Stomach (tissue), 9 donors: Measurements from ENCODE around the gene FRMPD4. TPM values are rescaled to one million over a fixed set of nuclear protein-coding genes. Genes with fewer than 3 reads are reported as not detected.

ENCODE experiments used
- DNase-seq, 2 donors: peaks; one replicate each; pipeline versions ENCODE4 v3.0.0 to v3.0.0-alpha.2; 2013 to 2019
- H3K27ac ChIP-seq, 5 donors: fragments of 200-600 bp in 4 of 5; sonication (generic) in 4 of 5; one replicate each; pipeline ENCODE4 v1.5.1; 2013 to 2019; ENCODE audit warnings: mild to moderate bottlenecking in 1 of 5, moderate library complexity in 1 of 5
- H3K27me3 ChIP-seq, 3 donors: fragments of 200-600 bp; sonication (generic); one replicate each; pipeline ENCODE4 v1.5.1; 2017 to 2019; ENCODE audit warnings: mixed run types in 1 of 3
- H3K36me3 ChIP-seq, 4 donors: fragments of 200-600 bp; sonication (generic); 1 replicate in 3 of 4; 2 replicates in 1 of 4; pipeline ENCODE4 v1.5.1; 2016 to 2019
- H3K4me1 ChIP-seq, 4 donors: fragments of 200-600 bp; sonication (generic); one replicate each; pipeline ENCODE4 v1.5.1; 2016 to 2019
- H3K4me3 ChIP-seq, 4 donors: fragments of 200-600 bp; sonication (generic) in 3 of 4; one replicate each; pipeline ENCODE4 v1.5.1; 2016 to 2019; ENCODE audit warnings: mild to moderate bottlenecking in 1 of 4
- H3K9me3 ChIP-seq, 4 donors: fragments of 200-600 bp; sonication (generic); one replicate each; pipeline ENCODE4 v1.5.1; 2016 to 2019
- EP300 ChIP-seq: sonication (generic); formaldehyde crosslinking; IDR thresholded peaks from one replicate; pipeline ENCODE4 v1.6.1; 2017; ENCODE audit warnings: antibody characterized with exemption
- POLR2A ChIP-seq, 4 donors: fragments of 450-650 bp; IDR thresholded peaks; one replicate each; pipeline ENCODE4 v1.6.1; 2016; ENCODE audit warnings: antibody characterized with exemption in 4 of 4, control low read depth in 2 of 4, mild to moderate bottlenecking in 1 of 4, moderate library complexity in 1 of 4
- POLR2AphosphoS5 ChIP-seq, 3 donors: sonication (generic); formaldehyde crosslinking; IDR thresholded peaks; one replicate each; pipeline ENCODE4 v1.6.1; 2016; ENCODE audit warnings: antibody characterized with exemption in 3 of 3
- WGBS, 5 donors: extraction: QIAGEN DNeasy Blood & Tissue Kit in 3 of 5; methylation state at CpG; one replicate each; pipeline versions ENCODE4 v1.1.5 to v1.1.7; 2013 to 2018; 5-methylcytosine and 5-hydroxymethylcytosine counted together
- intact Hi-C: fragments of 100-400 bp; cut with DNase I; formaldehyde crosslinking; loops from one replicate; pipeline ENCODE4 v1.15.1; 2023; ENCODE audit warnings: low total_unique reads
- polyA plus RNA-seq, 3 donors: library from polyadenylated mRNA; stranded (reverse); fragments of 200-250 nt; gene quantifications; one replicate each; pipeline ENCODE4 v1.2.3, GENCODE V29; 2013
- total RNA-seq, 5 donors: library from RNA; depleted of rRNA; stranded (reverse); fragments of >200 nt; gene quantifications; one replicate each; pipeline versions ENCODE4 v1.1.0 to v1.2.3, GENCODE V29; 2014 to 2016
- TF ChIP-seq, protein P1 (sequence below), 7 experiments: fragments of 450-650 bp in 4 of 7; fragments of 200-600 bp in 3 of 7; sonication (generic) in 3 of 7; IDR thresholded peaks; one replicate each; pipeline ENCODE4 v1.5.1; 2016 to 2019; ENCODE audit warnings: antibody characterized with exemption in 7 of 7, control low read depth in 2 of 7, mild to moderate bottlenecking in 1 of 7
- donor health status: healthy with polysubstance abuse.
- donor health status: Bipolar disorder and iron deficiency.
- donor health status: healthy.

Gene FRMPD4
- total and polyA plus RNA-seq, 8 donors = 0.03 to 2.6 (median 0.55) TPM; not detected in 5

DNA sequence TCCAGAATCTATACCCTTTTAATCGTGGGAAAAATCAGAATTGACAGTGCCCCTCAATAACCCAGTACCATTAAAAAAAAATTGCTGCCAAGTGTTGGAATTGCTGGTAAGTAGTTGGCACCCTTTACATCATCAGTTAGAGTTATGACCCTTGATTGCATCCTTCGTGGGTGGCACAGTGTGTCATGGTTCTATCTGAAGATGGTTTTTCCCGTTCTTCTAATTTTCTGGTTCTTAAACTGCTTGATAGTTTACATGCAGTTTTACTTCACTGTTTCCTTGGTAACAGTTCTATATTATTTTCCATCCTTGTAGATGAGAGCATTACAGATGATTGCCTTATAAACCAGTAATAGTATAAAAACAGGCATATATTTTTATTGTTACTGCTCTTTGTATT is 3.2 kb downstream of the FRMPD4 start:
- intact Hi-C loops = no loop called here
- H3K27ac ChIP-seq = no peak overlapping the region
- DNase-seq = no peak
- TF ChIP-seq EP300 (no peak), POLR2A (IDR thresholded peaks at IDR 0.05) (no peak), POLR2AphosphoS5 (IDR thresholded peaks at IDR 0.05) (no peak)
- TF ChIP-seq, protein P1, sequence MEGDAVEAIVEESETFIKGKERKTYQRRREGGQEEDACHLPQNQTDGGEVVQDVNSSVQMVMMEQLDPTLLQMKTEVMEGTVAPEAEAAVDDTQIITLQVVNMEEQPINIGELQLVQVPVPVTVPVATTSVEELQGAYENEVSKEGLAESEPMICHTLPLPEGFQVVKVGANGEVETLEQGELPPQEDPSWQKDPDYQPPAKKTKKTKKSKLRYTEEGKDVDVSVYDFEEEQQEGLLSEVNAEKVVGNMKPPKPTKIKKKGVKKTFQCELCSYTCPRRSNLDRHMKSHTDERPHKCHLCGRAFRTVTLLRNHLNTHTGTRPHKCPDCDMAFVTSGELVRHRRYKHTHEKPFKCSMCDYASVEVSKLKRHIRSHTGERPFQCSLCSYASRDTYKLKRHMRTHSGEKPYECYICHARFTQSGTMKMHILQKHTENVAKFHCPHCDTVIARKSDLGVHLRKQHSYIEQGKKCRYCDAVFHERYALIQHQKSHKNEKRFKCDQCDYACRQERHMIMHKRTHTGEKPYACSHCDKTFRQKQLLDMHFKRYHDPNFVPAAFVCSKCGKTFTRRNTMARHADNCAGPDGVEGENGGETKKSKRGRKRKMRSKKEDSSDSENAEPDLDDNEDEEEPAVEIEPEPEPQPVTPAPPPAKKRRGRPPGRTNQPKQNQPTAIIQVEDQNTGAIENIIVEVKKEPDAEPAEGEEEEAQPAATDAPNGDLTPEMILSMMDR (IDR thresholded peaks at IDR 0.05) = no peak
- H3K36me3 ChIP-seq = no peaks in the 10 kb centered on the region
- H3K27me3 ChIP-seq = peaks cover 0 to 22% (median 15%) of the 10 kb centered on the region in 3 donors
- H3K4me1 ChIP-seq = peaks cover 0 to 6% (median 3%) of the 10 kb centered on the region in 4 donors
- H3K9me3 ChIP-seq = peaks cover 0 to 9% (median 0%) of the 10 kb centered on the region in 4 donors
- 59 to 85% (median 75%) methylated on average over 3 of the region's 3 CpGs for WGBS, 5 donors
- H3K4me3 ChIP-seq = no peak overlapping the region

- peaks cover 0 to 9% (median 0%) of the 10 kb centered on the region in 4 donors for H3K9me3 ChIP-seq
- intact Hi-C loops = no loop called here
- no peak for DNase-seq
- no peak overlapping the region for H3K4me3 ChIP-seq
- H3K27ac ChIP-seq = no peak overlapping the region
- peaks cover 0 to 6% (median 3%) of the 10 kb centered on the region in 4 donors for H3K4me1 ChIP-seq
- peaks cover 0 to 22% (median 15%) of the 10 kb centered on the region in 3 donors for H3K27me3 ChIP-seq
- 74 to 91% (median 80%) methylated on average over 4 of the region's 4 CpGs for WGBS, 5 donors
- no peaks in the 10 kb centered on the region for H3K36me3 ChIP-seq
- TF ChIP-seq POLR2AphosphoS5 (IDR thresholded peaks at IDR 0.05) = no peak
- TF ChIP-seq EP300 = no peak
- TF ChIP-seq, protein P1 (IDR thresholded peaks at IDR 0.05) = no peak
Measured at GRCh38 chrX:12142661-12143060, 4.4 kb downstream of the FRMPD4 start.

DNA sequence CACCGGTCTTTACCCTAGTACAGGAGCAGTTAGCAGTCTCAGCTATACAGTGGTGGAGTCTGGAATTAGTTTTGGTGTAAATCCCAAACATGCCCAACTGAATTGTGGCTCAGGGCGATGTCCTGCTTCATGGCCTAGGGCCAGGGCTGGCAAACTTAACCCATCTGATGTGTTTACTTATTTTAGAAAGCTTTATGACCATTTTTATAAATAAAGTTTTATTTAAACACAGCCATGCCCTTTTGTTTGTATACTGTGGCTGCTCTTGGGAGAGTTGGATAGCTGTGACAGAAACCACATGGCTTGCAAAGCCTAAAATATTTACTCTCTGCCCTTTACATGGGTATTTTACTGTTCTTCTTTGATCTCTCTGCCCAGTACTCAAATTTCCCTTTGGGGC is 7.1 kb downstream of the FRMPD4 start:
- Histone ChIP-seq H3K36me3 (no peaks in the 10 kb centered on the region), H3K9me3 (peaks cover 0 to 5% (median 0%) of the 10 kb centered on the region in 4 donors), H3K4me1 (no peaks in the 10 kb centered on the region), H3K4me3 (no peak overlapping the region), H3K27me3 (no peaks in the 10 kb centered on the region), H3K27ac (no peak overlapping the region)
- no peak for DNase-seq
- intact Hi-C loops = no loop called here
- 73 to 83% (median 81%) methylated on average over 2 of the region's 2 CpGs for WGBS, 5 donors
- no peak for TF ChIP-seq POLR2AphosphoS5 (IDR thresholded peaks at IDR 0.05)
- TF ChIP-seq EP300 = no peak

DNA sequence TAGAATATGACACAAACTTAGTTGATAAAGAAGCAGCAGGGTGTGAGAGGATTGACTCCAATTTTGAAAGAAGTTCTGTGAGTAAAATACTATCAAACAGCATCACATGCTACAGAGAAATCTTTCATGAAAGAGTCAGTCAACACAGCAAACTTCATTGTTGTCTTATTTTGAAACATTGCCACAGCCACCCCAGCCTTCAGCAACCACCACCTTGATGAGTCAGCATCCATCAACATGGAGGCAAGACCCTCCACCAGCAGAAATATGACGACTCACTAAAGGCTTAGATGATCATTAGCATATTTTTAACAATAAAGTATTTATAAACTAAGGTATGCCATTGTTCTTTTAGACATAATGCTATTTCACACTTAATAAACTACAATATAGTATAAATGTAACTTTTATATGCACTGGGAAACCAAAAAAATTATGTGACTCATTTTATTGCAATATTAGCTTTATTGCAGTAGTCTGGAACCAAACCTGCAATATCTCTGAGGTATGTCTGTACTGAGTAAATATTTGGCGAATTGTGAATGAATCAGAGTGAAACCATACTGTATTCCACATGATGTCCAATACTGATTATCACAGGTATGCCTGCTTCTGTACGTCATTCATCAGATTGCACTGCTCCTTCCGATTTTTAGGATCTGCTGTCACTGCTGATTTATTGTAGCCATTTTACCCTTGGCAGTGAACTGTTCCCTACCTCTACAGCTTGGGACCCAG is 11.6 kb downstream of the FRMPD4 start:
- no peak for DNase-seq
- no peaks in the 10 kb centered on the region for H3K36me3 ChIP-seq
- H3K27me3 ChIP-seq = no peaks in the 10 kb centered on the region
- intact Hi-C loops = no loop called here
- H3K9me3 ChIP-seq = peaks cover 0 to 5% (median 0%) of the 10 kb centered on the region in 4 donors
- no peak overlapping the region for H3K4me3 ChIP-seq
- H3K4me1 ChIP-seq = no peaks in the 10 kb centered on the region
- no peak overlapping the region for H3K27ac ChIP-seq
- no peak for TF ChIP-seq EP300
- no peak for TF ChIP-seq POLR2A (IDR thresholded peaks at IDR 0.05)
- TF ChIP-seq POLR2AphosphoS5 (IDR thresholded peaks at IDR 0.05) = no peak
- TF ChIP-seq, protein P1 (IDR thresholded peaks at IDR 0.05) = no peak
- WGBS, 5 donors = 56 to 74% (median 61%) methylated on average over 4 of the region's 4 CpGs

- H3K4me1 ChIP-seq = no peaks in the 10 kb centered on the region
- H3K36me3 ChIP-seq = no peaks in the 10 kb centered on the region
- 85 to 92% (median 89%) methylated on average over 4 of the region's 4 CpGs for WGBS, 5 donors
- TF ChIP-seq POLR2AphosphoS5 (IDR thresholded peaks at IDR 0.05) (no peak), POLR2A (IDR thresholded peaks at IDR 0.05) (no peak)
- no peak overlapping the region for H3K4me3 ChIP-seq
- H3K27me3 ChIP-seq = no peaks in the 10 kb centered on the region
- intact Hi-C loops = no loop called here
- peaks cover 0 to 5% (median 0%) of the 10 kb centered on the region in 4 donors for H3K9me3 ChIP-seq
- no peak overlapping the region for H3K27ac ChIP-seq
- DNase-seq = no peak
Measured at GRCh38 chrX:12153317-12153716, 15.0 kb downstream of the FRMPD4 start.
